CD8-positive, alpha-beta memory T cell (primary cell): ENCODE results near the gene MTMR12. TPM values are rescaled to one million over a fixed set of nuclear protein-coding genes. Genes with fewer than 3 reads are reported as not detected.

Experiments used
- CTCF ChIA-PET: fragments of 350-600 bp; sonication (Branson Sonifier 250); formaldehyde crosslinking; loops from one replicate; lab custom pipeline; 2021; ENCODE audit warnings: antibody characterized with exemption; lab: Charles Lee
- POLR2A ChIA-PET: fragments of 350-600 bp; sonication (Branson Sonifier 250); formaldehyde crosslinking; loops from one replicate; lab custom pipeline; 2021; ENCODE audit warnings: antibody characterized with exemption; lab: Charles Lee
- DNase-seq, 5 donors: peaks; one replicate each; pipeline versions ENCODE4 v3.0.0 to v3.0.0-alpha.2; 2020 to 2022; ENCODE audit warnings: mixed read lengths in 1 of 5
- H3K27ac ChIP-seq: one replicate; pipeline ENCODE4 v1.7.0; 2013; ENCODE audit warnings: low read depth, mild to moderate bottlenecking, low read length, moderate library complexity
- H3K27me3 ChIP-seq: 2 replicates; pipeline ENCODE4 v1.7.0; 2013; ENCODE audit warnings: low read length, mild to moderate bottlenecking; ENCODE audit not compliant: insufficient read depth, poor library complexity, severe bottlenecking
- H3K36me3 ChIP-seq: 2 replicates; pipeline ENCODE4 v1.7.0; 2013; ENCODE audit warnings: mild to moderate bottlenecking, low read length, moderate library complexity; ENCODE audit not compliant: insufficient read depth
- H3K4me1 ChIP-seq: 2 replicates; pipeline ENCODE4 v1.7.0; 2013; ENCODE audit warnings: mild to moderate bottlenecking, low read length, moderate library complexity; ENCODE audit not compliant: insufficient read depth
- H3K4me3 ChIP-seq: 2 replicates; pipeline ENCODE4 v1.7.0; 2013; ENCODE audit warnings: mild to moderate bottlenecking, low read length
- H3K9me3 ChIP-seq: 2 replicates; pipeline ENCODE4 v1.7.0; 2013; ENCODE audit warnings: mild to moderate bottlenecking, low read length
- H3K27ac Mint-ChIP-seq, 8 donors: one replicate each; pipeline ENCODE4 v1.8.0; 2020 to 2021; ENCODE audit warnings: mixed read lengths in 8 of 8, mild to moderate bottlenecking in 6 of 8, inconsistent platforms in 3 of 8, moderate library complexity in 3 of 8
- H3K27me3 Mint-ChIP-seq, 2 donors: one replicate each; pipeline ENCODE4 v1.8.0; 2020 to 2021; ENCODE audit warnings: mixed read lengths in 2 of 2, mild to moderate bottlenecking in 1 of 2, moderate library complexity in 1 of 2
- H3K36me3 Mint-ChIP-seq, 3 donors: one replicate each; pipeline ENCODE4 v1.8.0; 2020 to 2021; ENCODE audit warnings: mixed read lengths in 3 of 3, inconsistent platforms in 1 of 3, mild to moderate bottlenecking in 1 of 3
- H3K4me1 Mint-ChIP-seq, 3 donors: one replicate each; pipeline ENCODE4 v1.8.0; 2020 to 2021; ENCODE audit warnings: mixed read lengths in 3 of 3, inconsistent platforms in 1 of 3, mild to moderate bottlenecking in 1 of 3
- H3K4me3 Mint-ChIP-seq, 7 donors: one replicate each; pipeline ENCODE4 v1.8.0; 2020 to 2021; ENCODE audit warnings: mixed read lengths in 7 of 7, mild to moderate bottlenecking in 6 of 7, moderate library complexity in 4 of 7, inconsistent platforms in 2 of 7
- H3K9me3 Mint-ChIP-seq, 5 donors: one replicate each; pipeline ENCODE4 v1.8.0; 2020 to 2022; ENCODE audit warnings: mixed read lengths in 5 of 5, mild to moderate bottlenecking in 3 of 5, moderate library complexity in 2 of 5, inconsistent platforms in 1 of 5
- polyA plus RNA-seq: library from polyadenylated mRNA; unstranded; fragments of 300-500 nt; fragmentation: Illumina TruSeq; gene quantifications from one replicate; pipeline ENCODE4 v1.2.3, GENCODE V29; 2021
- total RNA-seq, 2 experiments: library from RNA; stranded (reverse); gene quantifications; one replicate each; pipeline ENCODE4 v1.2.3, GENCODE V29; 2021

MTMR12 gene
- total and polyA plus RNA-seq, 3 experiments from 2014 or later, result 20.4 to 27.4 (median 25.4) TPM

DNA sequence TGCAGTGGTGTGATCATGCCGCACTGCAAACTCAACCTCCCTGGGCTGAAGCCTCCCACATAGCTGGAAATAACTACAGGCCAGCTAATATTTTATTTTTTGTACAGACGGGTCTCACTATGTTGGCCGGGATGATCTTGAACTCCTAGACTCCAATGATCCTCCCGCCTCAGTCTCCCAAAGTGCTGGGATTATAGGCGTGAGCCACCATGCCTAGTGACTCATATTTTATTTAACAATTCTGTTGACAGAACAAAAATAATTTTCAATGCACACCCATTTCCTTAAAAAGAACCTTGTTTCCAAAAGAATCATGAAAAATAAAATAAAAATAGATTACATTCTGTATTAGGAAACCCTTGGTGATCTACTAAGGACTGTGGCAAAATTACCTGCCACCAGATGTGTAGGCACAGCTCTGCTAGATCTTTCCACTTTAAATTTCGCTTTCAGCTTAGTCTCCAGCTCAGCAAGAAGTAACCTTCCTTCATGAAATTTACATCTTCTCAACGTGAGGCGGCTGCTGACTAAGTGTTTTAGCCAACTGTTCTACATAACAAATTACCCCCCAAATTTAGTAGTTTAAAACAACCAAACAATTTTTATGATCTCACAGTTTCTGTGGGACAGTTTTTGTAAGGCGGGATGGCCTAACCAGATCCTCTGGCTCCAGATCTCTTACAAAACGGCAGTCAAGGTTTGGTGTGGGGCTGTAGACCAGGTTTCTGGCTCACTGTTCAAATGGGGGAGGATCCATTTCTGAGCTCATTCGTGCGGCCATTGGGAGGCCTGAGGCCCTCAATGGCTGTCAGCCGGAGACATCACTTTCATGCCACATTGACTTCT lies 106.0 kb downstream of the MTMR12 start:
- H3K27me3 ChIP-seq, result no peaks in the 10 kb centered on the region
- ChIA-PET POLR2A (no interaction called here), CTCF (no interaction called here)
- H3K4me1 Mint-ChIP-seq, result peaks cover 2 to 8% (median 3%) of the 10 kb centered on the region in 3 donors
- peaks cover 6 to 21% of the 10 kb centered on the region in 2 donors for H3K27me3 Mint-ChIP-seq
- H3K9me3 ChIP-seq, result no peaks in the 10 kb centered on the region
- no peak overlapping the region for H3K27ac Mint-ChIP-seq
- no peaks in the 10 kb centered on the region for H3K36me3 Mint-ChIP-seq
- no peaks in the 10 kb centered on the region for H3K9me3 Mint-ChIP-seq
- no peaks in the 10 kb centered on the region for H3K4me1 ChIP-seq
- H3K36me3 ChIP-seq, result no peaks in the 10 kb centered on the region
- H3K4me3 ChIP-seq, result no peak overlapping the region
- no peak for DNase-seq
- no peak overlapping the region for H3K27ac ChIP-seq
- H3K4me3 Mint-ChIP-seq, result no peak overlapping the region

- Mint-ChIP-seq H3K27ac (no peak overlapping the region), H3K9me3 (no peaks in the 10 kb centered on the region), H3K4me3 (no peak overlapping the region), H3K27me3 (peaks cover 6 to 28% of the 10 kb centered on the region in 2 donors), H3K4me1 (peaks cover under 1 to 4% (median 2%) of the 10 kb centered on the region in 3 donors), H3K36me3 (no peaks in the 10 kb centered on the region)
- POLR2A ChIA-PET, result no interaction called here
- no peaks in the 10 kb centered on the region for H3K4me1 ChIP-seq
- no peak overlapping the region for H3K27ac ChIP-seq
- no peaks in the 10 kb centered on the region for H3K27me3 ChIP-seq
- no peaks in the 10 kb centered on the region for H3K36me3 ChIP-seq
- CTCF ChIA-PET, result interaction anchor here (0.7 kb wide), 1 partner anchor 26 kb away, joined by 3 read pairs; no protein-coding TSS in a partner anchor
- no peak overlapping the region for H3K4me3 ChIP-seq
- no peaks in the 10 kb centered on the region for H3K9me3 ChIP-seq
- DNase-seq, result no peak
Measured at GRCh38 chr5:32206053-32206452, 106.7 kb downstream of the MTMR12 start.

DNA sequence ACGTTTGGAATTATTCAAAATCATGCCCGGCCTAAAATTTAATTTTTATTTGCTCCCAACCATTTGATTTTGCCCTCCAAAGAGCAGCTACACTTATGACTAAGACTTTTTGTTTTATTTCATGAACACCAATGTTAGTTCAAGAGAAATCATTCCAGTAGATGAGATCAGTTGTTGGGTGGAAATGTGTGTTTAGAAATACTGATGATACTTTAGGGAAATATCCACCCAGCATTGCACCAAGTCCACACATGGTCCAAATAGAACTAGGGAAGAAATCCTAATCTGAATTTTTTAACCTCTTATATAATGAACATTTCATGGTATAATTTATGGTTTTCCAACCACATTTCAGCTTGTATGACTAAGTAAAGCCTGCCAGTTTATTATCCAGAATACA lies 110.3 kb downstream of the MTMR12 start:
- Mint-ChIP-seq H3K27me3 (peaks cover 6 to 38% of the 10 kb centered on the region in 2 donors), H3K4me1 (no peaks in the 10 kb centered on the region), H3K4me3 (no peak overlapping the region), H3K9me3 (no peaks in the 10 kb centered on the region), H3K27ac (no peak overlapping the region), H3K36me3 (no peaks in the 10 kb centered on the region)
- DNase-seq, result no peak
- H3K27ac ChIP-seq, result no peak overlapping the region
- no peaks in the 10 kb centered on the region for H3K4me1 ChIP-seq
- no peak overlapping the region for H3K4me3 ChIP-seq
- ChIA-PET CTCF (interaction anchor here (1.3 kb wide), 1 partner anchor 9 kb away, joined by 4 read pairs; no protein-coding TSS in a partner anchor), POLR2A (no interaction called here)
- H3K27me3 ChIP-seq, result no peaks in the 10 kb centered on the region
- no peaks in the 10 kb centered on the region for H3K36me3 ChIP-seq
- H3K9me3 ChIP-seq, result no peaks in the 10 kb centered on the region

- ChIA-PET POLR2A (no interaction called here), CTCF (no interaction called here)
- Histone ChIP-seq H3K4me1 (no peaks in the 10 kb centered on the region), H3K4me3 (no peak overlapping the region), H3K9me3 (no peaks in the 10 kb centered on the region), H3K27me3 (no peaks in the 10 kb centered on the region), H3K36me3 (no peaks in the 10 kb centered on the region), H3K27ac (no peak overlapping the region)
- H3K27me3 Mint-ChIP-seq, result peaks cover 5 to 34% of the 10 kb centered on the region in 2 donors
- DNase-seq, result no peak
- H3K9me3 Mint-ChIP-seq, result no peaks in the 10 kb centered on the region
- no peak overlapping the region for H3K27ac Mint-ChIP-seq
- H3K4me3 Mint-ChIP-seq, result no peak overlapping the region
- no peaks in the 10 kb centered on the region for H3K36me3 Mint-ChIP-seq
- no peaks in the 10 kb centered on the region for H3K4me1 Mint-ChIP-seq
Measured at GRCh38 chr5:32201122-32201753, 111.5 kb downstream of the MTMR12 start.

- H3K9me3 Mint-ChIP-seq, result no peaks in the 10 kb centered on the region
- ChIA-PET CTCF (no interaction called here), POLR2A (no interaction called here)
- no peaks in the 10 kb centered on the region for H3K4me1 Mint-ChIP-seq
- H3K4me3 Mint-ChIP-seq, result no peak overlapping the region
- H3K27ac ChIP-seq, result no peak overlapping the region
- no peak for DNase-seq
- no peaks in the 10 kb centered on the region for H3K9me3 ChIP-seq
- no peaks in the 10 kb centered on the region for H3K27me3 ChIP-seq
- H3K4me3 ChIP-seq, result no peak overlapping the region
- no peaks in the 10 kb centered on the region for H3K4me1 ChIP-seq
- no peaks in the 10 kb centered on the region for H3K36me3 ChIP-seq
- H3K36me3 Mint-ChIP-seq, result no peaks in the 10 kb centered on the region
- H3K27ac Mint-ChIP-seq, result no peak overlapping the region
- H3K27me3 Mint-ChIP-seq, result peaks cover 6 to 32% of the 10 kb centered on the region in 2 donors
Measured at GRCh38 chr5:32197032-32197431, 115.7 kb downstream of the MTMR12 start.

DNA sequence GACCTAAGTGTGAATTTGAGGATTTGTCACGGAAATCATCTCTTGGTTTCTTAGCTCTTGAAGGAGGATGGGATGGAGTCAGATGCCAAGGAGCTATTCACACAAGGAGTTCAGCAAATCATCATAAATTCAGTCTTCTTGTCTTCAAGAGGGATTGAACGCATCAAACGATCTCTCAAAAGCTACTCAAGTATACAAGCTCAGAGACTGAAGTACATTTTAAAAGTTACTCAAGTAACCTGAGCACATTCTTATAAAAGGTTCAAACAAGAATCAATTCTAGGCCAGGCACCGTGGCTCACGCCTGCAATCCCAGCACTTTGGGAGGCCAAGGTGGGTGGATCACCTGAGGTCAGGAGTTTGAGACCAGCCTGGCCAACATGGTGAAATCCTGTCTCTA lies 117.5 kb downstream of the MTMR12 start:
- Mint-ChIP-seq H3K27me3 (peaks cover 6 to 22% of the 10 kb centered on the region in 2 donors), H3K36me3 (no peaks in the 10 kb centered on the region), H3K9me3 (no peaks in the 10 kb centered on the region), H3K4me1 (no peaks in the 10 kb centered on the region), H3K27ac (no peak overlapping the region), H3K4me3 (no peak overlapping the region)
- H3K4me3 ChIP-seq, result no peak overlapping the region
- ChIA-PET CTCF (no interaction called here), POLR2A (no interaction called here)
- H3K27me3 ChIP-seq, result no peaks in the 10 kb centered on the region
- no peak for DNase-seq
- no peak overlapping the region for H3K27ac ChIP-seq
- H3K4me1 ChIP-seq, result no peaks in the 10 kb centered on the region
- H3K9me3 ChIP-seq, result no peaks in the 10 kb centered on the region
- H3K36me3 ChIP-seq, result no peaks in the 10 kb centered on the region

GRCh38 chr5:32193591-32193990 lies 119.1 kb downstream of the MTMR12 start:
- Mint-ChIP-seq H3K27me3 (peaks cover 6 to 14% of the 10 kb centered on the region in 2 donors), H3K9me3 (no peaks in the 10 kb centered on the region), H3K4me3 (no peak overlapping the region), H3K4me1 (no peaks in the 10 kb centered on the region), H3K27ac (no peak overlapping the region), H3K36me3 (no peaks in the 10 kb centered on the region)
- no peak for DNase-seq
- POLR2A ChIA-PET, result no interaction called here
- CTCF ChIA-PET, result interaction anchor here (1.4 to 2.1 kb wide), 2 partner anchors 9 to 39 kb away, joined by 4 read pairs; no protein-coding TSS in a partner anchor
- Histone ChIP-seq H3K36me3 (no peaks in the 10 kb centered on the region), H3K27ac (no peak overlapping the region), H3K4me3 (no peak overlapping the region), H3K9me3 (no peaks in the 10 kb centered on the region), H3K4me1 (no peaks in the 10 kb centered on the region), H3K27me3 (no peaks in the 10 kb centered on the region)

DNA sequence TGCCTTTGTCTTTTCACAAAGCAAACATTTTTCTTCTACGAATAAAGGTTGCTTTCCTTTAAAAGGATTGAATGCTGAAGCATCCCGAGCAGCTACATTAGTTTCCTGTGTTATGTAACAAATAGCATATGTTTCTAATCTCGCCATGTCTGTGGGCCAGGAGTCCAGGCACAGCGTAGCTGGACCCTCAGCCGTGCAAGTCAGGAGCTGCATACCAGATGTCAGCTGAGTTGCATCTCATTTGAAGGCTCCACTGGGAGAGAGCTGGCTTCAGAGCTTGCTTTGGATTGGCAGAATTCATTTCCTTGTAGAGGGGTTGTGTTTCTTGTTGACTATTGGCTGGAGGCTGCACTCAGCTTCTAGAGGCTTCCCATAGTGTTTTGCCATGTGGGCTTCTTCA lies 122.6 kb downstream of the MTMR12 start:
- H3K27me3 ChIP-seq, result no peaks in the 10 kb centered on the region
- no peaks in the 10 kb centered on the region for H3K36me3 ChIP-seq
- no peak for DNase-seq
- H3K27ac ChIP-seq, result no peak overlapping the region
- Mint-ChIP-seq H3K27me3 (peaks cover 4 to 11% of the 10 kb centered on the region in 2 donors), H3K9me3 (peaks cover 0 to 7% (median 3%) of the 10 kb centered on the region in 5 donors), H3K27ac (no peak overlapping the region), H3K36me3 (peaks cover 0 to 3% (median 0%) of the 10 kb centered on the region in 3 donors), H3K4me1 (no peaks in the 10 kb centered on the region), H3K4me3 (no peak overlapping the region)
- CTCF ChIA-PET, result no interaction called here
- H3K9me3 ChIP-seq, result no peaks in the 10 kb centered on the region
- H3K4me3 ChIP-seq, result no peak overlapping the region
- H3K4me1 ChIP-seq, result no peaks in the 10 kb centered on the region
- POLR2A ChIA-PET, result interaction anchor here (0.7 kb wide), 1 partner anchor 35 kb away, joined by 3 read pairs; no protein-coding TSS in a partner anchor
